K562 (cell line): ENCODE data around the gene AP2S1. TPM values are rescaled to one million over a fixed set of nuclear protein-coding genes. Genes with fewer than 3 reads are reported as not detected.

Experiments used
- ARHGAP35 ChIP-seq: fragments of 450-650 bp; IDR thresholded peaks from 2 replicates; pipeline ENCODE4 v1.6.1; 2018; ENCODE audit not compliant: partially characterized antibody
- ATF1 ChIP-seq, 2 experiments: fragments of 450-650 bp in 1 of 2; IDR thresholded peaks; 2 replicates each; pipeline ENCODE4 v1.6.1; 2016; ENCODE audit warnings: missing compliant biosample characterization in 1 of 2, missing genetic modification characterization in 1 of 2
- CBFB ChIP-seq: sonication (generic); formaldehyde crosslinking; IDR thresholded peaks from 2 replicates; pipeline ENCODE4 v1.4.0; 2020; ENCODE audit warnings: mild to moderate bottlenecking, missing genetic modification reagents
- CXXC5 ChIP-seq: fragments of 250-450 bp; sonication (Bioruptor Pico); IDR thresholded peaks from 2 replicates; pipeline ENCODE4 v1.8.0; 2022; ENCODE audit warnings: inconsistent platforms, mild to moderate bottlenecking, moderate library complexity
- HDAC8 ChIP-seq: fragments of 450-650 bp; IDR thresholded peaks from 2 replicates; pipeline ENCODE4 v1.6.1; 2016; ENCODE audit warnings: mild to moderate bottlenecking, missing genetic modification characterization, moderate library complexity, missing compliant biosample characterization
- HMGN3 ChIP-seq: IDR thresholded peaks from 2 replicates; pipeline ENCODE4 v1.6.1; 2011; ENCODE audit warnings: borderline replicate concordance, low read depth, mild to moderate bottlenecking, mixed read lengths, low read length; ENCODE audit not compliant: insufficient read length; ENCODE audit errors: extremely low read depth
- L3MBTL2 ChIP-seq: fragments of 450-650 bp; IDR thresholded peaks from 2 replicates; pipeline ENCODE4 v1.6.1; 2016; ENCODE audit warnings: mild to moderate bottlenecking, moderate library complexity
- MTA1 ChIP-seq: fragments of 450-650 bp; IDR thresholded peaks from 2 replicates; pipeline ENCODE4 v1.6.1; 2017; ENCODE audit warnings: borderline replicate concordance
- NFE2 ChIP-seq: IDR thresholded peaks from 2 replicates; pipeline ENCODE4 v1.6.1; 2014; ENCODE audit warnings: antibody characterized with exemption, low read depth
- NR2C1 ChIP-seq, 2 experiments: fragments of 450-650 bp; IDR thresholded peaks; 2 replicates each; pipeline ENCODE4 v1.6.1; 2017; ENCODE audit warnings: mild to moderate bottlenecking in 2 of 2, antibody characterized with exemption in 1 of 2, inconsistent platforms in 1 of 2, missing compliant biosample characterization in 1 of 2, missing genetic modification characterization in 1 of 2
- SNIP1 ChIP-seq: fragments of 450-650 bp; IDR thresholded peaks from 2 replicates; pipeline ENCODE4 v1.7.1; 2017; ENCODE audit warnings: low read depth, mild to moderate bottlenecking
- TARDBP ChIP-seq: fragments of 450-650 bp; IDR thresholded peaks from 2 replicates; pipeline ENCODE4 v1.6.1; 2016
- polyA plus RNA-seq, 8 experiments: library from polyadenylated mRNA; depleted of rRNA in 4 of 8; stranded (reverse) in 5 of 8; unstranded in 3 of 8; fragments of >200 nt; fragmentation: Nextera tagmentation in 2 of 8; fragmentation: Illumina TruSeq in 1 of 8; extraction: Ambion mirVana in 2 of 8; extraction: Trizol in 1 of 8; gene quantifications; 2 replicates each; pipeline versions ENCODE4 v1.2.1 to v1.2.3, GENCODE V29; 2011 to 2014; ENCODE audit warnings: inconsistent platforms in 1 of 8, missing spikeins in 1 of 8
- total RNA-seq, 7 experiments: library from RNA; depleted of rRNA in 6 of 7; stranded (reverse); fragments of >200 nt in 6 of 7; fragmentation: Illumina TruSeq in 2 of 7; extraction: Trizol in 2 of 7; gene quantifications; 2 replicates each; pipeline versions ENCODE4 v1.2.1 to v1.2.3, GENCODE V29; 2011 to 2021; ENCODE audit warnings: low replicate concordance in 1 of 7
- TF ChIP-seq, protein P1 (sequence below): fragments of 250-450 bp; sonication (Bioruptor Pico); IDR thresholded peaks from 2 replicates; pipeline ENCODE4 v1.5.0; 2020; ENCODE audit warnings: mild to moderate bottlenecking
- TF ChIP-seq, protein P2 (sequence below): fragments of 250-450 bp; sonication (Bioruptor Pico); IDR thresholded peaks from 2 replicates; pipeline ENCODE4 v1.8.0; 2022; ENCODE audit warnings: moderate library complexity, mild to moderate bottlenecking, inconsistent platforms
- TF ChIP-seq, protein P3 (sequence below): fragments of 250-450 bp; sonication (Bioruptor Pico); IDR thresholded peaks from 2 replicates; pipeline ENCODE4 v1.9.0; 2021; ENCODE audit warnings: mild to moderate bottlenecking, inconsistent platforms
- TF ChIP-seq, protein P4 (sequence below): fragments of 250-450 bp; sonication (Bioruptor Pico); IDR thresholded peaks from 2 replicates; pipeline ENCODE4 v1.9.0; 2021; ENCODE audit warnings: mild to moderate bottlenecking
- TF ChIP-seq, protein P5 (sequence below): fragments of 450-650 bp; IDR thresholded peaks from 2 replicates; pipeline ENCODE4 v1.6.1; 2016; ENCODE audit warnings: antibody characterized with exemption
- TF ChIP-seq, protein P6 (sequence below), 2 experiments: IDR thresholded peaks; 2 replicates each; pipeline ENCODE4 v1.6.1; 2012; ENCODE audit warnings: improper control_type of control experiment in 2 of 2, low read depth in 2 of 2, low read length in 2 of 2, borderline replicate concordance in 1 of 2

Gene AP2S1
- total and polyA plus RNA-seq, 9 of the 15 experiments (the other 6 are each of a cell fraction or from before 2014, with no cell fraction given) = 32.4 to 294 (median 136) TPM

DNA sequence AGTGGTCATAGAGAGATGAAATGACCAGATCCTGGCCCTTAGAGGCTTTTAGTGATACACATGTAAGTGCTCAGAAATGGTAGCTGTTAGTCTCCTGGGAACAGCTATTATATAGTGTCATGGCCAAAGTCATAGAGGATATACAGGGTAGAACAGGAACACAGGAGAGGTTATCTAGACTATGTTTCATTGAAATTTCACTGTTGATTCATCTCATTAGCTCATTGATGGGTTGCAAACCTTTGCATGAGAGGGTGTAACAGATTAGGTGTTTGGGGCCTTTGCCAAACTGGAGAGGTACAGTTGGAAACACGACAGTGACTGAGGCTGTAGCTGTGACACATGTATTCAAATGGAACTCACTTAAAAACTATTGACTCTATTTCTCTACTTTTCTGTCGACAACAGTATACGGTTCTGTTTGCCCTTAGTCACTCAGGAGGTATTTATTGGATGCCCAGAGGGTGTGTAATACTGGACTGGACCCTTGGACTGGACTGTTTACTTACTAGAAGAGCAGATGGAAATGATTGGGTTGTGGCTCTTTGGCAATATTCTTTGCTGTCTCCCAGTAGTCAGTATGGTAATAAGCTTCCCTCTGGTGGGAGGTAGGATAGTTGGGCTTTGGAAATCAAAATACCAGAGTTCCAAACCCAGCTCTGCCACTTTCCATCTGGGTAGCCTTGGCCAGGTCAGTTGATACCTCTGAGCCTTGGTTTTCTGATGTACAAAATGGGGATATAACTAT is 40.0 kb upstream of the AP2S1 start (continued):
- TF ChIP-seq, protein P1, sequence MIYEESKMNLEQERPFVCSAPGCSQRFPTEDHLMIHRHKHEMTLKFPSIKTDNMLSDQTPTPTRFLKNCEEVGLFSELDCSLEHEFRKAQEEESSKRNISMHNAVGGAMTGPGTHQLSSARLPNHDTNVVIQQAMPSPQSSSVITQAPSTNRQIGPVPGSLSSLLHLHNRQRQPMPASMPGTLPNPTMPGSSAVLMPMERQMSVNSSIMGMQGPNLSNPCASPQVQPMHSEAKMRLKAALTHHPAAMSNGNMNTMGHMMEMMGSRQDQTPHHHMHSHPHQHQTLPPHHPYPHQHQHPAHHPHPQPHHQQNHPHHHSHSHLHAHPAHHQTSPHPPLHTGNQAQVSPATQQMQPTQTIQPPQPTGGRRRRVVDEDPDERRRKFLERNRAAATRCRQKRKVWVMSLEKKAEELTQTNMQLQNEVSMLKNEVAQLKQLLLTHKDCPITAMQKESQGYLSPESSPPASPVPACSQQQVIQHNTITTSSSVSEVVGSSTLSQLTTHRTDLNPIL (CRISPR knock-in tag) = no peak
- 0 out of 2 replicates have a peak, but pooled peaks have one; percentile 66 for TF ChIP-seq HDAC8 (tag)
- TF ChIP-seq ATF1 (CRISPR knock-in tag; IDR thresholded peaks at IDR 0.05) = no peak
- 0 out of 2 replicates have a peak, but pooled peaks have one; percentile 14 for TF ChIP-seq ATF1 (tag; IDR thresholded peaks at IDR 0.05)
- TF ChIP-seq NR2C1 (IDR thresholded peaks at IDR 0.05) = no peak
- 0 out of 2 replicates have a peak, but pooled peaks have one; percentile 5 for TF ChIP-seq NR2C1 (tag; IDR thresholded peaks at IDR 0.05)
- TF ChIP-seq, protein P2, sequence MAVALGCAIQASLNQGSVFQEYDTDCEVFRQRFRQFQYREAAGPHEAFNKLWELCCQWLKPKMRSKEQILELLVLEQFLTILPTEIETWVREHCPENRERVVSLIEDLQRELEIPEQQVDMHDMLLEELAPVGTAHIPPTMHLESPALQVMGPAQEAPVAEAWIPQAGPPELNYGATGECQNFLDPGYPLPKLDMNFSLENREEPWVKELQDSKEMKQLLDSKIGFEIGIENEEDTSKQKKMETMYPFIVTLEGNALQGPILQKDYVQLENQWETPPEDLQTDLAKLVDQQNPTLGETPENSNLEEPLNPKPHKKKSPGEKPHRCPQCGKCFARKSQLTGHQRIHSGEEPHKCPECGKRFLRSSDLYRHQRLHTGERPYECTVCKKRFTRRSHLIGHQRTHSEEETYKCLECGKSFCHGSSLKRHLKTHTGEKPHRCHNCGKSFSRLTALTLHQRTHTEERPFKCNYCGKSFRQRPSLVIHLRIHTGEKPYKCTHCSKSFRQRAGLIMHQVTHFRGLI (CRISPR knock-in tag) = no peak
- no peak for TF ChIP-seq MTA1
- TF ChIP-seq CXXC5 (CRISPR knock-in tag) = no peak
- TF ChIP-seq, protein P3, sequence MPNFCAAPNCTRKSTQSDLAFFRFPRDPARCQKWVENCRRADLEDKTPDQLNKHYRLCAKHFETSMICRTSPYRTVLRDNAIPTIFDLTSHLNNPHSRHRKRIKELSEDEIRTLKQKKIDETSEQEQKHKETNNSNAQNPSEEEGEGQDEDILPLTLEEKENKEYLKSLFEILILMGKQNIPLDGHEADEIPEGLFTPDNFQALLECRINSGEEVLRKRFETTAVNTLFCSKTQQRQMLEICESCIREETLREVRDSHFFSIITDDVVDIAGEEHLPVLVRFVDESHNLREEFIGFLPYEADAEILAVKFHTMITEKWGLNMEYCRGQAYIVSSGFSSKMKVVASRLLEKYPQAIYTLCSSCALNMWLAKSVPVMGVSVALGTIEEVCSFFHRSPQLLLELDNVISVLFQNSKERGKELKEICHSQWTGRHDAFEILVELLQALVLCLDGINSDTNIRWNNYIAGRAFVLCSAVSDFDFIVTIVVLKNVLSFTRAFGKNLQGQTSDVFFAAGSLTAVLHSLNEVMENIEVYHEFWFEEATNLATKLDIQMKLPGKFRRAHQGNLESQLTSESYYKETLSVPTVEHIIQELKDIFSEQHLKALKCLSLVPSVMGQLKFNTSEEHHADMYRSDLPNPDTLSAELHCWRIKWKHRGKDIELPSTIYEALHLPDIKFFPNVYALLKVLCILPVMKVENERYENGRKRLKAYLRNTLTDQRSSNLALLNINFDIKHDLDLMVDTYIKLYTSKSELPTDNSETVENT (CRISPR knock-in tag) = no peak
- TF ChIP-seq, protein P4, sequence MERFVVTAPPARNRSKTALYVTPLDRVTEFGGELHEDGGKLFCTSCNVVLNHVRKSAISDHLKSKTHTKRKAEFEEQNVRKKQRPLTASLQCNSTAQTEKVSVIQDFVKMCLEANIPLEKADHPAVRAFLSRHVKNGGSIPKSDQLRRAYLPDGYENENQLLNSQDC = no peak
- no peak for TF ChIP-seq ARHGAP35
- TF ChIP-seq, protein P5, sequence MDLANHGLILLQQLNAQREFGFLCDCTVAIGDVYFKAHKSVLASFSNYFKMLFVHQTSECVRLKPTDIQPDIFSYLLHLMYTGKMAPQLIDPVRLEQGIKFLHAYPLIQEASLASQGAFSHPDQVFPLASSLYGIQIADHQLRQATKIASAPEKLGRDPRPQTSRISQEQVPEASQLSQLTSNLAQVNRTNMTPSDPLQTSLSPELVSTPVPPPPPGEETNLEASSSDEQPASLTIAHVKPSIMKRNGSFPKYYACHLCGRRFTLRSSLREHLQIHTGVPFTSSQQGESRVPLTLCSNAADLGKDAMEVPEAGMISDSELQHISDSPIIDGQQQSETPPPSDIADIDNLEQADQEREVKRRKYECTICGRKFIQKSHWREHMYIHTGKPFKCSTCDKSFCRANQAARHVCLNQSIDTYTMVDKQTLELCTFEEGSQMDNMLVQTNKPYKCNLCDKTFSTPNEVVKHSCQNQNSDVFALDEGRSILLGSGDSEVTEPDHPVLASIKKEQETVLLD = no peak
- TF ChIP-seq NFE2 = 0 out of 2 replicates have a peak, but pooled peaks have one; percentile 11
- peak; percentile 22; the same call in 1 of the 2 replicates for TF ChIP-seq L3MBTL2
- no peak for TF ChIP-seq CBFB (CRISPR knock-in tag)
- TF ChIP-seq, protein P6, sequence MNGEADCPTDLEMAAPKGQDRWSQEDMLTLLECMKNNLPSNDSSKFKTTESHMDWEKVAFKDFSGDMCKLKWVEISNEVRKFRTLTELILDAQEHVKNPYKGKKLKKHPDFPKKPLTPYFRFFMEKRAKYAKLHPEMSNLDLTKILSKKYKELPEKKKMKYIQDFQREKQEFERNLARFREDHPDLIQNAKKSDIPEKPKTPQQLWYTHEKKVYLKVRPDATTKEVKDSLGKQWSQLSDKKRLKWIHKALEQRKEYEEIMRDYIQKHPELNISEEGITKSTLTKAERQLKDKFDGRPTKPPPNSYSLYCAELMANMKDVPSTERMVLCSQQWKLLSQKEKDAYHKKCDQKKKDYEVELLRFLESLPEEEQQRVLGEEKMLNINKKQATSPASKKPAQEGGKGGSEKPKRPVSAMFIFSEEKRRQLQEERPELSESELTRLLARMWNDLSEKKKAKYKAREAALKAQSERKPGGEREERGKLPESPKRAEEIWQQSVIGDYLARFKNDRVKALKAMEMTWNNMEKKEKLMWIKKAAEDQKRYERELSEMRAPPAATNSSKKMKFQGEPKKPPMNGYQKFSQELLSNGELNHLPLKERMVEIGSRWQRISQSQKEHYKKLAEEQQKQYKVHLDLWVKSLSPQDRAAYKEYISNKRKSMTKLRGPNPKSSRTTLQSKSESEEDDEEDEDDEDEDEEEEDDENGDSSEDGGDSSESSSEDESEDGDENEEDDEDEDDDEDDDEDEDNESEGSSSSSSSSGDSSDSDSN (IDR thresholded peaks at IDR 0.05; ENCODE audit: borderline replicate concordance in 1 of 2, low read depth in 2 of 2, low read length in 2 of 2) = no peak
- no peak for TF ChIP-seq HMGN3
- no peak for TF ChIP-seq TARDBP
- no peak for TF ChIP-seq SNIP1
